KBM-7 (cell line): Measurements from ENCODE around the gene BEGAIN.
A peak's percentile ranks its signal among the peaks of the same experiment; 100 is the strongest.

ENCODE experiments used
- DNase-seq: peaks from one replicate; pipeline ENCODE4 v3.0.0-alpha.2; 2015
- in situ Hi-C: fragments of 300-500 bp; cut with MboI; formaldehyde crosslinking; loops from 2 replicates; pipeline ENCODE4 v1.14.3; 2020; ENCODE audit warnings: low sequenced_read_pairs, low pct_unique_long_range_greater_than_20kb, mixed read lengths

Gene BEGAIN

DNA sequence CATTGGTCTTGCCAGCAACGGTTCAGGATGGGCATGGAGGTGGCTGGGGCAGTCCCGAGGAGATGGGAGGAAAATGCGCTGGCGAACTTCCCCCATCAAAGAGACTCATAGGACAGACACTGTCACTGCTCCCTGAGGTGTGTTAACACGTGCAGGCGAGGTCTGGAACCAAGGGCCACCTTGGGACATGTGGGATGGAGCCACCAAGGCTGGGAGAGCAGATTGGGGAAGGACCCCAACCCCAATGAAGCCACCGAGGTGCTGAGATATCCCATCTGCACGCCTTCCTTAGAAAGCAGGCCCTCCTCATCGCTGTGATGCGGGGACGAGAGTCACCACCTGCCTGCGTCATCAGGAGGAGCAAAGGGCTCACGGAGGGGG, 16.9 kb upstream of the BEGAIN start:
- in situ Hi-C loops, result no loop called here

DNA sequence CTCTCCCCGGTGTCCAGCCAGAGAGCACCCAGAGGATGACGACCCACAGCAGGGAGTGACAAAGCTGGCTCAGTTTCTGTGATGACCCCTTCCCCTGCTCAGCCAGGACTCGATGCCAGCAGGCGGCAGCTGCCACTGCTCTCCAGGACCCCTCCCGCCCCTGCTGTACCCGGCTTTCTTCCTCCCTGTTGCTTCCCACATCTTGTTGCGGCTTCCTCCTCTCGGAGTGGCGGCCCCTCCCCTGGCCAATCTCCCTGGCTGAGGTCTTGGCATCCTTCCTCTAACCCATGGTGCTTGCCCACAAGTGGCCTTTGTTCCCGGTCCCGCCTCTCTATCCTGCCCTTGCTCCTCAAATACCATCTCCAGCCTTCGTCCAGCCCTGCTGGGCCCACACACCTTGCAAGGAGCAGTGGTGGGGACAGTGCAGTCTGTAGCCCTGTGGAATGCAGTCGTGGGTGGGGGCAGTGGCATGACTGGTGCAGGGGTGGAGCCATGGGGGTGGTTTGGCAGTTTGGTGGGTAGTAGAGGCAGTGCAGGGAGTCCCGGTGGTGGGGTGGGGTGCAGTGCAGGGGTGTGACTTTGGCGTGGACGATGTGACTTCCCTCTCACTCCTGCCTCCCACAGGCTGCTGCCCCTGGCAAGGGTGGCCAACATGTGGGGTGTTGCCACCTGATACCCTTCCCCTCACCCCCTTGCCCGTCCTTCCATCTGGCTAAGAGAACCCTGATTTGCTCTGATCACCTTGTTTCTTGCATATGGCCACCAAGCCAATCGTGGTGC, 16.3 kb upstream of the BEGAIN start:
- in situ Hi-C loops, result no loop called here
- peak; percentile 55 for DNase-seq

More for the DNA sequence above, 16.9 kb upstream of the BEGAIN start:
- DNase-seq, result no peak

- in situ Hi-C loops, result no loop called here
- no peak for DNase-seq
These were observed 15.5 kb upstream of the BEGAIN start for GRCh38 chr14:100602621-100603230.

DNA sequence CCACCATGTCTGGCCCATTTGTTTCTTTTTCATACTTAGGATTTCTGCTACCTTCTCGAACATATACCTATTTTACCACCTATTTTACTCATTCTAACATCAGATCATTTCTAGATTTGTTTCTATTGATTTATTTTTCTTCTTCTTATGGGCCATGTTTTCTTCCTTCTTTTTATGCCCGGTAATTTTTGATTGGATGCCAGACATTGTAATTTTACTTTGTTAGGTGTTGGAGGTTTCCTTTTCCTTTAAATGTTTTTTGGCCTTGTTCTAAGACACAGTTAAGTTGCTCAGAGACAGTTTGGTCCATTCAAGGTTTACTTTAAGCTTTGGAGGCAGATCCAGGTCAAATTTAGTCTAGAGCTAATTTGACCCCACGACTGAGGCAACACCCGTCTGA, 14.7 kb upstream of the BEGAIN start:
- DNase-seq, result no peak
- in situ Hi-C loops, result no loop called here

DNA sequence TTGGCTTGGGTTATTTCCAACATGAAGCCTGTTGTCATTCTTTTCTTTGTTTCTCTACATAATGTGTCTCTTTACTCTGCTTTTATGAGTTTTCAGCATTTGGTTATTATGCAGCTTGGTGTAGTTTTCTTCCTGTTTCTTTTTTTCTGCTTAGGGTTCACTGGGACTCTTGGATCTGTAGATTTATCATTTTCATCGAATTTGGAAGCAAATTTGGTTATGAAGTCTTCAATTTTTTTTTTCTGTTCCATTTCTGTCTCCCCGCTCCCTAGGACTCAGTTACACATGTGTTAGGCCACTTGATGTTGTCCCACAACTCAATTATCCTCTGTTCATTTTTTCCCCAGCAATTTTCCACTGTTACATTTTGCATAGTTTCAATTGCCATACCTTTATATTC, 13.8 kb upstream of the BEGAIN start:
- in situ Hi-C loops, result no loop called here

DNA sequence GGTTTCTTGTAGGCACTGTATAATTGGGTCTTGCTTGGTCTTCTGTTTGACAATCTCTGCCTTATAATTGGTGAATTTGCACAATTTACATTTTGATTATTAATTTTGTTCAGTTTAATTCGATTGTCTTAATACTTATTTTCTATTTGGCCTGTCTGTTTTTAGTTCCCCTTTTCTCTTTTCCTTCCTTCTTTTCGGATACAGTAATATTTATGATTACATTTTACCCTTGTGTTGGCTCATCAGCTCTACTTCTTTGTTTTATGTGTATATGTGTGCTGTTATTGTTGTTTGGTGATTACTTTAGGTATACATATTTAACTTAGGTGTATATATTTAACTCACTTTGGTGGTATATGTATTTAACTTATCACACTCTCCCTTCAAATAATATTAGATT, 12.8 kb upstream of the BEGAIN start:
- DNase-seq, result peak; percentile 20
- in situ Hi-C loops, result no loop called here

More for the DNA sequence above, 13.8 kb upstream of the BEGAIN start:
- no peak for DNase-seq

GRCh38 chr14:100594625-100594951, 7.4 kb upstream of the BEGAIN start:
- in situ Hi-C loops, result no loop called here
- no peak for DNase-seq

- peak; percentile 35 for DNase-seq
- in situ Hi-C loops, result no loop called here
These were observed 6.8 kb upstream of the BEGAIN start for GRCh38 chr14:100593751-100594624.

- in situ Hi-C loops, result no loop called here
These were observed 5.8 kb upstream of the BEGAIN start for GRCh38 chr14:100592972-100593371.

GRCh38 chr14:100592461-100592891, 5.3 kb upstream of the BEGAIN start:
- DNase-seq, result no peak
- in situ Hi-C loops, result no loop called here

More at GRCh38 chr14:100592972-100593371, 5.8 kb upstream of the BEGAIN start:
- DNase-seq, result no peak

DNA sequence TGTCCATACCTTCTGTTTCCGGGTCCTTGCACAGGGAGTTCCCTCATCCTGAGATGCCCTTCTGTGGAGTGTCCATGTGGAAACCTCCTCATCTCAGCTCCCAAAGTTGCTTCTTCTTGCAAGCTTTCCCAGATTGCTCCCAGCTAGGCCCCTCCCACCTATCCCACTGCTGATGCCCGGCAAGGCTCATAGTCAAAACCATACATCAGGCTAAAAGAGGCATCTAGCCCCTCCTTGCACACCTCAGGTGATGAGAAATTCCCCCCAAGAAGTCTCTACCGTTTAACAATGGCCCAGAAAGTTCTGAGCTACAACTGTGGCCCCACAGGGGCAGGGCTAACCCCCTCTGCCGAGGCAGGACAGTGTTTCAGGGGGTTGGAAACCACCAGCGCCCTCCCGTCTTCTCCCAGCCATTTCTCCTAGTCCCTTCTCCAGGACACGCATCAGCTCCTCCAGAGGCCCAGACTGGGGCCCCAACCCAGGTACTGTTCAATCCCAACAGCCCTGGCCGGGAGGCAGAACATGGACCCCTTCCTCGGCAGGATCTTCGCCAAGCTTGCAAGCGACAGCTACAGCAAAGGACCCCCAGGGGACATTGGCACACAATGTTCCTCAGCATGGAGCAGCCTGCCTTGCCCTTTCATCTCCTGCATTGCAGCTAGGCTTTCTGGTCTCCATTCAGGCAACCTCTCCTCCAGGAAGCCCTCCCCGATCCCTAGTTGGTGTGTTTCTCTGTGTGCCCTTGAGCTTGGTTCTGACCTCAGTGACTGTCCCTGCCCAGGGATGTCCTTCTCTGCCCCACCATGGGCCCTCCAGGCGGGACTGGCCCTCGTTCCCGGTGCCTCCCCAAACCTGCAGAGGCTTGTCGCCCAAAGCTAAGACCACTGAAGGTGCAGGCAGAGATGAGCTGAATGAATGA, 4.5 kb upstream of the BEGAIN start:
- no peak for DNase-seq
- in situ Hi-C loops, result no loop called here

DNA sequence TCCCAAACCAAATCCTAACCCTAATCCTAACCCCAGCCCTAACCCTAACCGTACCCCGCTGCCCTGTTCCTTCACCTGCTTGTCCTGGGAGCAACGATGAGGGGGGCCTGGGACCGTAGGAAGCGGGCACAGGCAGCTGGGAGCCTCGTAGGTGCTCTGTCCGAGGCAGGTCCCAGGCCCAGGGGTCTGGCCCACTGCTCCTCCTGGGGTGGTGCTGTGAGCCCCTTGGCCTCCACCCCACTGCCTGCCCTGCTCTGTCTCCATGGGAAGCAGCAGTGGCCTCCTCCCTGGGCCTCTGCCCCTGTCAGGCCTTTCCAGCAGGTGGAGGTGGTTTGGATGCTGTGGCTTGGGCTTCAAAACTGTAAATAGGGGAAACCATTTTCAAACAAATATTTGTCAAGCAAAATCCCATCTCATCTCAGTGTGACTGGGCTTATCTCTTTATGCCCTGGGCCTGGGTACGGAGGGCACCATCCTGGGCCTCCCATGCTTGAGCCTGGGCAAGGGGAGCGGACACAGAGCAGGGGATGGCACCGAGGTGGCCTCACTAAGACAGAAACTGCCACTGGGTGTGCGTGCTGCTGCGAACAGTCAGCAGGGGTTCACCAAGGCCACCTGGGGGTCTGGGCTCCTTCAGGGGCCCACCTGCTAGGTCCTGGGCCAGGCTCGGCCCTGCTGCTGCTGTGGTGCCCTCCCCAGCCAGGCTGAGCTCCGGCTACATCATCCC, 3.7 kb upstream of the BEGAIN start:
- DNase-seq, result no peak
- in situ Hi-C loops, result no loop called here

DNA sequence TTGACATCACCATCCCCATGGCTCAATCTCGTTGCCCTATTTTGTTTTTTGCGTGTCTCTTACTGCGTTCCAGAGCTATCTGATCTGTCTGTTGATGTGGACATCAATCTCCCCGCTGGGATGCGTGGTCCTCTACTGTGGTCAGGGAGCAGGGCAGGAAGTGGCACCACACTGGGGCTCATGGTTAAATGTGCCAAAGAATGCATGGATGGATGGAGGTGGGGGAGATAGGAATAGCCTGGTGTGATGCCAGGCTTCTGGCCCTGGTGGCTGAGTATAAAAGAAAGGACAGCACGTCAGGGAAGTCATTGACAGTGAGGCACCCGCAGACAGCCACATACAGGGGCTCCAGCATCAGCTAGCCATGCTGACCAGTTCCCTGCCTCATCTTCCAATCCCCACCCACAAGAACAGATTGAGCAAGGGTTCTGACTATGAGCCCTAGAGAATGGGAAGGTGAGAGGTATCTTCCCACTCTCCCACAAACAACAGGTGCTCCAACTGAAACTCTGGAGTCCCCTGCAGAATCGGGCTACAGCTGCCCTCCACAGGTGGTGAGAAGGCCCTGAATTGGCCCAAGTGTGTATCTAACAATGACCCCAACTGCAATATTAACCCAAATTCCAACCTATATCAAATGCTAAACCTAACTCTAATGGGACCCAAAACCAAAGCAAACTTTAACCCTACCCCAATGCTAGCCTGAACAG, 2.7 kb upstream of the BEGAIN start:
- DNase-seq, result no peak
- in situ Hi-C loops, result no loop called here

GRCh38 chr14:100589071-100589759, 2.0 kb upstream of the BEGAIN start:
- DNase-seq, result no peak
- in situ Hi-C loops, result no loop called here

DNA sequence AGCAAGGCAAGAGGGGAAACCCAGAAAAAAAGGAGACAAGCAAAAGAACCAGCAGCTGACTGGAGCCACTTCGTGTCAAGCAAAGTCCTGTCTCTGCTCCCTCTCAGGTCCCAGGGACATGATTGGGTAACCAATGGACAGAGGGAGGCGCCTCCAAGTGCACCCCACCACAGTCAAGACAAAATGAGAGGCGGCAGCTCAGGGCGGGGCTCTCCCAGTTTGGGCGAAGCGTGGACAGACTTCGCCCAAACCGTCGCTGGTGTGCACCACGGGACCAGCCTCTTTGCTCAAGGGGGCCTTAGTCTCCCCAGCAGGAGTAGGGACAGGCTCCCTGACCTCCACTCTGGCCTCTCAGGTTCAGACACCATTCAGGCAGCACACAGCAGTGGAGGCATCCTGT, 1.5 kb upstream of the BEGAIN start:
- no peak for DNase-seq
- in situ Hi-C loops, result no loop called here

GRCh38 chr14:100587763-100588411, 670 bp upstream of the BEGAIN start:
- no peak for DNase-seq
- in situ Hi-C loops, result no loop called here
